CD4-positive, alpha-beta T cell treated with Interleukin-17A for 1 hour (primary cell): ENCODE measurements around the gene HEPACAM.

Experiments
- DNase-seq: peaks from one replicate; pipeline ENCODE4 v3.0.0-alpha.2; 2020

Gene HEPACAM

GRCh38 chr11:124898263-124898680 lies 37.6 kb downstream of the HEPACAM start:
- no peak for DNase-seq

- no peak for DNase-seq
Observed at GRCh38 chr11:124897674-124898262, 38.1 kb downstream of the HEPACAM start, which contains the start of gene ROBO4. Gene ROBO4, minus strand, starts transcription at chr11:124897865. Its CDS starts 70 bp downstream, at chr11:124897795.

DNA sequence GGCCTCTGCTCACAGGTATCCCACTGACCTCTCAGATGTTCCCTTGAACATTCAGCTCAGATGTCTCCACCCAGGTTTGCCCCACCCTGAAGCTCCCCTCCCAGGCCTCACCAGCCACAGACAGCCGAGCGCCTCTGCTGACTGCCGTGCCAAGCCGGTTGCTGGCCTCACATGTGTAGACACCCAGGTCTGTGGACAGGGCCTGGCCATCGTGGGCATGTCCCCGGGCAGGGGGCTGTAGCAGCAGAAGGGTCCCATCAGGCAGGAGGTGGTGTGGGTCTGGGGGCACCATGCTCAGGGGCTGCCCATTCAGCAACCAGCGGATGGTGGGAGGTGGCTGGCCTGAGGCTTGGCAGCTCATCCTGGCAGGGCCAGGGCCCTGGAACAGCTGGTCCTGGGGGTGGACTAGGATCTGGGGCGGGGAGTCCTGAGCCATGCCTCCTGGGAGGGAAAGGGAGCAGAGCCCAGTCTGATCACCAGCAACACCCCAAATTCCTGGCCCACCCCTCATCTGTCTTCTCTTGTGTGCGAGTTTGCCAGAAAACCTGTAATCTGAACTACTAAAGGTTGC lies 38.9 kb downstream of the HEPACAM start:
- DNase-seq = no peak

- no peak for DNase-seq
Observed at GRCh38 chr11:124896071-124896750, 39.6 kb downstream of the HEPACAM start.

GRCh38 chr11:124895471-124895971 lies 40.3 kb downstream of the HEPACAM start:
- DNase-seq = no peak

- no peak for DNase-seq
Observed at GRCh38 chr11:124894606-124895430, 41.0 kb downstream of the HEPACAM start.

- no peak for DNase-seq
Observed at GRCh38 chr11:124893781-124894401, 42.0 kb downstream of the HEPACAM start.

DNA sequence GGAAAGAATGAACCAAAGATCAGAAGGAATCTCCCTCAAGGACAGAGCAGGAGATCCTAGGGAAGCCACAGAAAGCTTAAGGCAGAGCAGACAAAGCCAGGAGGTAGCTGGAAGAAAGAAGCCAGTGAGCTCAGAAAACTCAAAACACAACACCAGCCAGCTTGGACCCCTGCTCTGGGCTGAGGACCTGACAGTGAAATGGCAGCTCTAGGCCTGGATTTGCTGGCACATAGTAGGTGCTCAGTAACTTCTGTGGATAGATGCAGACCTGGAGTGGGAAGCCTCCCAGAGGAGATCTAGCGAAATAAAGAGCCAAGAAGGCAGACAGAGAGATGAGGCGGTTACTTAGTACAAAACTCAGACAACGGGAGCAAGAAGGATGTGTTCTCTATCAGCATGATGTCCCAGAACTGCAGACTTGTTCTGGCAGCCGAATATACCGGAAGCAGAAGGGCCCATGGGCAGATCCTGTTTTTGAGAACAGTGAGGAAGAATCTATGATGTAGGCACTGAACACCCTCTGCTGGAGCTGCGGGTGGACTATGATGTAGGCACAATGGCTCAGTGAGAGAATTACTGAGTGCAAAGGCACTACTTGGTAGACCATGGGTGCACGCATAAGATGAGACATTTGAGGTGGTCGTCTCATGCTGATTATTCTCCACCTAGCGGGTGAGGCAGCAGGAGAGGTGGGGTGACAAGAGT lies 42.9 kb downstream of the HEPACAM start:
- no peak for DNase-seq

DNA sequence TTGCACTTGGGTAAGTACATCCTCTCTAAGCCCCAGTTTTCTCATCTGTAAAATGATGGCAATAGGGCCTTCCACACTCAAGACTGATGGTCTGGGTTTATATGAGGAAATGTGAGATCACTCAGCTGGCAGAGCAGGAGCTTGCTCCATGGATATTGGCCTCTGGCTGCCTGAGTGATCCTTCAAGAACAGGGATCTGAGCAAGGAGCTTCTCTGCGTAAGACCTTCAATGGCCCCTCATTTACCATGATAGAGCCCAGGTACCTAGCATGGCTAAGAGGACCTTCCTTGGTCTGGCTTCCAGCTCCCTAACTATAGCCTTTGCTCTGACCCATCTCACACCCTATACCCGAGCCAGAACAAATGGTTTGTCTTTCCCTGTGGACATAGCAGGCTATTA lies 43.7 kb downstream of the HEPACAM start:
- DNase-seq = no peak

DNA sequence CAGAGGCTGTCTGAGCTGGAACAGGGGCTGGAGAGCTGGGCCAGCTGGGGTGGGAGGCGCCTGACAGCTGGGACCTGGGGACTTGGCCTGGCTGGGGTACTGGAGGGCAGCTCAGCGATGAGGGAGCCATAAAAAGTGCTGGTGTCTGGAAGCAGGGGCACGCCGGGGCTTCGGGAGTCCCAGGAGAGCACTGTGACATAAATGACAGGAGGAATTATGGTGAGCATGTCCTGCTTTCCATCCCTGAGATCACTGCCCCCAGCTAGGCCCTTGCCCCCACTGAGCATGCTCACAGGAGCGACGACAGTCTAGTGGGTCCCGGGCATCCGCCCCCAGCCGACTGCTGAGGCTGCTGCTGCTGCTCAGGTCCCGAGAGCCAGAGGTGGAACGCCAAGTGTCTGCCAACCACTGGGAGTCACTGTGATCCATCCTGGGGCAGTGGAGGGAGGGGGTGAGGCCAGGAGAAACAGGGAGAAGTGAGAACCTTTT lies 44.4 kb downstream of the HEPACAM start:
- no peak for DNase-seq

DNA sequence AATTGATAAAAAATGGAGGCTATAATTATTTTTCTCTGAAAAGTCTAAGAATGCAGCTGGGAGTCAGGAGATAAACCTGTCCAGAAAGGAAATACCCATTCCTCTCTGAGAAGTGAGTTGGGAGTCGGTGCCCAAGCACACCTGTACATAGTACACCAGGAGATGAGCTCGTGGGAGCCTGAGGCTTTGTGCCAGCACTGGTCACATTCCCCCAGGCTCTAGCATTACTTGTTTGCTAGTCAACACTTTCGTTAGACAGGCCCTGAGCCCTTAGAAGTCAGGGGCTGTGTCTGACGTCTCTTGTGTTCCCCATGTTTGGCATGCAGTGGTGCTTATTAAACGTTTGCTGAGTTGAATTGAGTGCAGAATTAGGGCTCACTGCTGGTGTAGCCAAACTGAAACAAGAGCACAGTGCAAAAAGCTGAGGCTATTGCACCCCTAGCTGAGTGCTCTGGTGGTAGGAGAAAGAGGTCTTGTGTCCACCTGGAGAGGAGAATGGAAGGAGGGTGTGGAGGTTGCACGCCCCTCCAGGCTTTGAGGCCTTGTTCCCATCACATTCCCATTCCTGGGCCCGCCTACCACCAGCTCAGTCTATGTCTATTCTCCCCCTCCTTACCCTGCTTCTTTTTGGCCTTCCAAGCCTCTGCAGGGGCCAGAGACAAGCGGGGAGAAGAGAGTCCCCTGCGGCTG lies 45.0 kb downstream of the HEPACAM start:
- DNase-seq = no peak

- no peak for DNase-seq
Observed at GRCh38 chr11:124890151-124890550, 45.7 kb downstream of the HEPACAM start.

GRCh38 chr11:124889191-124890091 lies 46.4 kb downstream of the HEPACAM start:
- DNase-seq = no peak

GRCh38 chr11:124887667-124888013 lies 48.2 kb downstream of the HEPACAM start:
- no peak for DNase-seq

- no peak for DNase-seq
Observed at GRCh38 chr11:124886978-124887666, 48.7 kb downstream of the HEPACAM start.

- DNase-seq = no peak
Observed at GRCh38 chr11:124886476-124886875, 49.4 kb downstream of the HEPACAM start.

GRCh38 chr11:124884869-124885479 lies 50.9 kb downstream of the HEPACAM start:
- DNase-seq = no peak

- no peak for DNase-seq
Observed at GRCh38 chr11:124884340-124884739, 51.5 kb downstream of the HEPACAM start.
